Nephron progenitor cell (in vitro differentiated cells): ENCODE measurements around the gene CCBE1.

Experiments
- DNase-seq: peaks from one replicate; pipeline ENCODE4 v3.0.0; 2021
- H3K27ac Mint-ChIP-seq: 2 replicates; pipeline ENCODE4 v1.8.0; 2021; ENCODE audit warnings: mild to moderate bottlenecking, moderate library complexity, mixed read lengths
- H3K27me3 Mint-ChIP-seq: 2 replicates; pipeline ENCODE4 v1.8.0; 2021; ENCODE audit warnings: mild to moderate bottlenecking, low read depth, mixed read lengths; ENCODE audit not compliant: poor library complexity
- H3K36me3 Mint-ChIP-seq: 2 replicates; pipeline ENCODE4 v1.8.0; 2021; ENCODE audit warnings: low read depth, mixed read lengths
- H3K4me1 Mint-ChIP-seq: 2 replicates; pipeline ENCODE4 v1.8.0; 2021; ENCODE audit warnings: mixed read lengths
- H3K4me3 Mint-ChIP-seq: 2 replicates; pipeline ENCODE4 v1.8.0; 2021; ENCODE audit warnings: mild to moderate bottlenecking, moderate library complexity, mixed read lengths
- H3K9me3 Mint-ChIP-seq: 2 replicates; pipeline ENCODE4 v1.8.0; 2021; ENCODE audit warnings: mild to moderate bottlenecking, moderate library complexity, mixed read lengths
- TF ChIP-seq, protein P1 (sequence below): fragments of 200-600 bp; sonication (generic); IDR thresholded peaks from 2 replicates; pipeline ENCODE4 v1.5.0; 2021; ENCODE audit warnings: antibody characterized with exemption

Gene CCBE1

DNA sequence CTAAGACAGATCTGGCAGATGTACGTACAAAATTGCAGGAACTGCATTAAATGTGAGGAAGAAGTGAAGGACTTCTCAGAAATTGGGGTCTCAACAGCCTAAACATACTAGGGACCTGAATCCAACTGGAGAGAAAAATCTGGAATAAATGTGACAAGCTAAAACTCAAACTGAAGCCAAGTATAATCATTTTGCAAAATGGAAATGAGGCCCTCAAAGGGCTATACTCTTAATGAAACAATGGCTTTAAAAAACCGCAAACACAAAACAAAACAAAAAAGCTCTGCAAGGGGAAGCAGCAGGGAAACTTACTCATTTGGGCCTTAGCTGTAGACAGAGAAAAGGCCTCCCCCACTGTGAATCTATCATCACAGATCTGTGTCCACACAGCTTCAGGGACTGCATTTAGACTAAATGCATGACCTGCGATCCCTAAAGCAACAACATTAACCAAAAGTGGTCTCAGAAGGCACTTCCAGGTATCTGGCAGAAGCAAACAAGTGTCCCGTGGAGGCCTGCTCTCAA, 63.2 kb downstream of the CCBE1 start:
- Mint-ChIP-seq H3K4me1 (peaks cover 73% of the 10 kb centered on the region), H3K36me3 (no peaks in the 10 kb centered on the region), H3K27ac (peak overlapping the region; percentile 75), H3K9me3 (peaks cover 5% of the 10 kb centered on the region), H3K4me3 (no peak overlapping the region), H3K27me3 (peaks cover 6% of the 10 kb centered on the region)
- DNase-seq = no peak
- TF ChIP-seq, protein P1, sequence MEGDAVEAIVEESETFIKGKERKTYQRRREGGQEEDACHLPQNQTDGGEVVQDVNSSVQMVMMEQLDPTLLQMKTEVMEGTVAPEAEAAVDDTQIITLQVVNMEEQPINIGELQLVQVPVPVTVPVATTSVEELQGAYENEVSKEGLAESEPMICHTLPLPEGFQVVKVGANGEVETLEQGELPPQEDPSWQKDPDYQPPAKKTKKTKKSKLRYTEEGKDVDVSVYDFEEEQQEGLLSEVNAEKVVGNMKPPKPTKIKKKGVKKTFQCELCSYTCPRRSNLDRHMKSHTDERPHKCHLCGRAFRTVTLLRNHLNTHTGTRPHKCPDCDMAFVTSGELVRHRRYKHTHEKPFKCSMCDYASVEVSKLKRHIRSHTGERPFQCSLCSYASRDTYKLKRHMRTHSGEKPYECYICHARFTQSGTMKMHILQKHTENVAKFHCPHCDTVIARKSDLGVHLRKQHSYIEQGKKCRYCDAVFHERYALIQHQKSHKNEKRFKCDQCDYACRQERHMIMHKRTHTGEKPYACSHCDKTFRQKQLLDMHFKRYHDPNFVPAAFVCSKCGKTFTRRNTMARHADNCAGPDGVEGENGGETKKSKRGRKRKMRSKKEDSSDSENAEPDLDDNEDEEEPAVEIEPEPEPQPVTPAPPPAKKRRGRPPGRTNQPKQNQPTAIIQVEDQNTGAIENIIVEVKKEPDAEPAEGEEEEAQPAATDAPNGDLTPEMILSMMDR = no peak

DNA sequence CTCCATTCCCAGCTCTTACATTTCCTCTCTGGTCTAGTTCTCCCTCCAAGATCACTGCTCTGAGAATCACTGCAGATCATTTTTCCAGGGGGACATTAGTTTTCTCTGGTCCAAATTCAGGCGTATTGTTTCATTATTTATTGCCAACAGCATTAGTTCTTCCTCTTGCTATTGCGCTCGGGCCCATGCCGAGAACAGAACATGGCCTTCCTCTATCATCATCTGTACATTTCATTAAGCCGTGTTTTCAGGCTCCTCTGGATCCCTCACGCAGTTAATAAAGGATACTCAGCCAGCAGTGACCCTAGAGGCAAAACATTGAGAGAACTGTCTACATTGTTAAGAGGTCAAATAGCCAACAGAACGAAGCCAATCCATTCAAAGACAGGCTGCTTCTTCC, 63.9 kb downstream of the CCBE1 start:
- H3K36me3 Mint-ChIP-seq = peaks cover 2% of the 10 kb centered on the region
- H3K4me3 Mint-ChIP-seq = peak overlapping the region; percentile 12
- no peak for DNase-seq
- H3K27ac Mint-ChIP-seq = peak overlapping the region; percentile 18
- peaks cover 10% of the 10 kb centered on the region for H3K27me3 Mint-ChIP-seq
- TF ChIP-seq, protein P1 = no peak
- peaks cover 76% of the 10 kb centered on the region for H3K4me1 Mint-ChIP-seq
- H3K9me3 Mint-ChIP-seq = peaks cover 6% of the 10 kb centered on the region

DNA sequence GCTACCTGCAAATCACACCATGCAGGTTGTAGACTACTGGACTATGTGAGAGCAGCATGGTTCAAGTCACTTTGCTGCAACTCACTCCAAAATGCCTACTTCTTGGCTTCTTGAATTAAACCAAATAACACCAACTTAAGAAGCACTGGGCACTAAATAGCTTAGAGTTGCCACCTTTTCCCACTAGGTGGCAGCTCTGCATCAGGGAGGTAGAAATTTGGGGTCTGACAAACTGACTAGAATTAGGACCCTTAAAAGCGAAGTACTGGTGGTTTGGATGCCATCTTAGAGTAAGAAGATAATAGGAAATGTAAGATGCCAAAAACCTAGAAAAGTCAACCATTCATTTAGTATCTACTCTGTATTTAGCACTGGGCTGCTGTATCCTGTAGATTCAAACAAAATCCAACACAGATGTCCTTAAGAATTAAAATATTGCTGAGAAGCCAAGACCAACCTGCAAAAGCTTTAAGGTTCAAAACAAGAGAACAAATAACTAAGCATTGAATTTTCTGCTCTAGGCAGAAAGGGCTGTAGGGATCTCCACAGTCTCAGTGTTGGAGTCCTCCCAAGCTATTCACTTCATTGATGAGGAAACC, 65.5 kb downstream of the CCBE1 start:
- Mint-ChIP-seq H3K4me3 (no peak overlapping the region), H3K9me3 (peaks cover 8% of the 10 kb centered on the region), H3K36me3 (peaks cover 3% of the 10 kb centered on the region), H3K27me3 (peaks cover 11% of the 10 kb centered on the region), H3K4me1 (peaks cover 69% of the 10 kb centered on the region), H3K27ac (no peak overlapping the region)
- DNase-seq = peak; percentile 30
- TF ChIP-seq, protein P1 = peak; percentile 62

DNA sequence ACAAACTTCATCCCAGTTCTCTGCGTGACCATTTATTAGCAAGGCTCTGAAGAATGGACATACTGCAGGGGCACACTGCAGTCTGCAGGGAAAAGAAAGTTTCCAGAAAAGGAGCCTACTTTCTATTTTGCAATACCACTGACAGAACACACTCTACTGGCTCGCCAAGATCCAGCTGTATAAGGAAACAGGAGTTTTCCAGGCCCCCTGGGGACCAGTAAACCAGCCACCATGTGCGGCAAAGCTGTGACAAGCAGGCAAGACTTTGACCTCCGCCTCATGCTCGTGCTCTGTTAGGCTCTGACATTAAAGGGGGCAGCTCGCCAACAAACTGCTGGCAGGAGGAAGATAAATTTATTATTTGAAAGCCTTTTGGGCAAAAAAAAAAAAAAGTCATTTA, 67.3 kb downstream of the CCBE1 start:
- Mint-ChIP-seq H3K36me3 (peaks cover 3% of the 10 kb centered on the region), H3K27ac (no peak overlapping the region), H3K27me3 (peaks cover 10% of the 10 kb centered on the region), H3K9me3 (peaks cover 8% of the 10 kb centered on the region), H3K4me3 (no peak overlapping the region), H3K4me1 (peaks cover 53% of the 10 kb centered on the region)
- TF ChIP-seq, protein P1 = no peak
- peak; percentile 56 for DNase-seq

DNA sequence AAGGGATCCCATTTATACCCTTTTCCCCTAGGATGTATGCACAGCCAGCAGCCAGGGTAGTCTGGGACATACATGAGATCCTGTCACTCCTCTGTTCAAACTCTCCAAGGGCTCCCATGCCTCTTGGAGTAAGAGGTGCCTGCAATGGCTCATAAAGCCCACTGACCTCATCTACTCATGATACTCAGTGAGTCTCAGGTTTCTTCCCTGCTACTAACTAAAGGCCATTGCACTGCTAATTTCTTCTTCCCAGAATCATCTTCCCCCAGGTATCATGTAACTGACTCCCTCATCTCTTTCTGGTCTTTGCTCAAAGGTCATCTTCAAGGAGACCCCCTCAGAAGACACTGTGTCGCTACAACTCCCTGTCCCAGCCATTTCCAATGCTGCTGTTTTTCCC, 68.2 kb downstream of the CCBE1 start:
- Mint-ChIP-seq H3K9me3 (peaks cover 8% of the 10 kb centered on the region), H3K27me3 (peaks cover 8% of the 10 kb centered on the region), H3K27ac (no peak overlapping the region), H3K4me1 (peaks cover 50% of the 10 kb centered on the region), H3K4me3 (no peak overlapping the region), H3K36me3 (peaks cover 3% of the 10 kb centered on the region)
- TF ChIP-seq, protein P1 = no peak
- DNase-seq = no peak

DNA sequence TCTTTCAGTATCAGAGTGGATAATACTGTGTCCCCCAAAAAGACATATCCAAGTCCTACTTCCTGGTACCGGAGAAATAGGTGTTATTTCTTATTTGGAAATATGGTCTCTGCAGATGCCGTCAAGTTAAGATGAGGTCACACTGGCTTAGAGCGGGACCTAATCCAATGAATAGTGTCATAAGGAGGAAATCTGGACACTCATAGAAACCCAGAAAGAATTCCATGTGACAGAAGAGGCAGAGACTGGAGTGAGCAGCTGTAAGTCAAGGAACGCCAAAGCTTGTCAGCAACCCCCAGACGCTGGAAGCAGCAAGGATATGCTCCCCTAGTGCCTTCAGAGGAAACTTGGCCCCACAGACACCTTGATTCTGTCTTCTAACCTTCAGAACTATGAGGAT, 69.8 kb downstream of the CCBE1 start:
- Mint-ChIP-seq H3K27ac (no peak overlapping the region), H3K36me3 (peaks cover 3% of the 10 kb centered on the region), H3K4me1 (peaks cover 52% of the 10 kb centered on the region), H3K9me3 (peaks cover 8% of the 10 kb centered on the region), H3K4me3 (no peak overlapping the region), H3K27me3 (peaks cover 11% of the 10 kb centered on the region)
- no peak for DNase-seq
- TF ChIP-seq, protein P1 = no peak
